GM19099 (cell line): ENCODE measurements around the gene ITGB1.

Source experiments
- POLR2A ChIP-seq: IDR thresholded peaks from 3 replicates; pipeline ENCODE4 v1.6.1; 2011; ENCODE audit warnings: low read depth; ENCODE audit not compliant: insufficient read length; ENCODE audit errors: extremely low read depth

Gene ITGB1

DNA sequence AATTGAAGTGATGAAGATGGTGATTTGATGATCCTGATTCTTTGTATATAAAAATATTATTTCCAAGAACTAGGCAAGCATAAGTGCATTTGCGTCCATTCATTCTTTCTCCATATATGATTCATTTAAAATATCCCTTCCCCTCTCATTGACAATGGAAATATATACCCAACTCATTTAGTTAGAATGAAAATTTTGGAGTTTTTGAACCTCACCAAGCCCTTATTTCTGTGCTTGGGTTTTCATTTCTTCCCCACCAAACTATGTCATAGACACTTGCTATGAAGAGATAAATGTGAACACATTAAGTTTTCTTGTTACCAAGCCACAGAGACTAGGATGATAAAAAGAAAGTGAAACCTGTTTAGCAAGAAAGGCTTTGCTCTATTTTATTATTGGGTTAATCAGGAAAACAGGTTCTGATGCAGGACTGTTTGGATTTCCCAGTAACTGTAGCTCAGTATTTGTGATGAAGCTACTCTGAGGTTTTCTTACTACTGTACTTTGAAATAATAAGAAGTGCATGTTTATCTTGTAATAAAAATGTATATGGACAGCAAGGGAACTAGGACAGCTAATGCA, 68.3 kb downstream of the ITGB1 start:
- TF ChIP-seq POLR2A: no peak

DNA sequence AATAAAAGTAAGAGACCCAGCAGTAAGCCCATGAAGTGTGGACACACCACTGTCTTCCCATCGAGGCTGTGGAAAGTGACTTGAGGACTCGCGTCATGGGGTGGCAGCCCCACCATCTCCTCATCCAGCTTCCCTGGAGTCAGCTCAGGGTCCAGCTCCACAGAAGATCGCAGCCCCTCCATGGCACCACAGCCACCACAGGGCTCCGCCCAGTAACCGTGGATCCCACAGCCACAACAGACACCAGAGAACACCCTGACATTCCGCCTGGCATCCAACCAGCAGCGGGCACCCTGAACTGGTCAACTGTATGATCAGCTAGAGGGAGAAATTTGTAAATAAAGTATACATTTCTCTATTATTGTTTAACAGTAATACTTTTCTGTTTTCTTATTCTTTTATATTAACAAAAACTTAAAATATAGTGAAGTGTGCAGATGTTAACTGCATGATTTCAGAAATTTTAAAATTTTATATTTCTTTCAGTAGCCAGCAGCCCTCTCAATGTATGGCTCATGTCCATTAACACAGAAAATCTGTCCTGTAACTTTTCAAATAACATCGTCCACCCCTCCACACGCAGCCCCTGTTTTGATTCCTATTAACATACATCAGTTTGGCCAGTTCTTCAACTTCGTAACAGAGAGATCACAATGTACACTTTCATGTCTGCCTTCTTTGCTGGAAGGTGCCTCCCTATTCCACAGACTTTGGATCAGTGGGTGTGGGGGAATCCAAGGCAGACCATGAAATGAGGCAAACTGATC, 69.7 kb downstream of the ITGB1 start:
- no peak for TF ChIP-seq POLR2A

DNA sequence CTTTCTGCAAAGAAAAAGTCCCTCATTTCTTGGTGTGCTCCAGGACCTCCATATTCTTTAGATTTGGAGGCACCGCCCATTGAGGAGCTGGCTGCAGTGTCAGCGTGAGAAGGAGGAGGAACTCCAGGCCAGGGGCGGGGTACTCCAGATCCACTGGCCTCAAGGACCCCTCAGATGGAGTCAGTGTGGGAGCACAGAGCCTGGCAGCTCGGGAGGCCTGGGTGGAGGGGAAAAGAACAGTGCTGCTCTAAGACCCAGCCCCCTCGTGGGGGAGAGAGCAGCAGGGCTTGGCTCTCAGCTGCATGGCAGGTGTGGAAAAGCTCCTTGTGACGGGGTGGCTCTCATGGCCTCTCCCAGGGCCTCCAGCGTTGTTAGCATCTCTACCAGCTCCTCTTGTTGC, 70.5 kb downstream of the ITGB1 start:
- no peak for TF ChIP-seq POLR2A

DNA sequence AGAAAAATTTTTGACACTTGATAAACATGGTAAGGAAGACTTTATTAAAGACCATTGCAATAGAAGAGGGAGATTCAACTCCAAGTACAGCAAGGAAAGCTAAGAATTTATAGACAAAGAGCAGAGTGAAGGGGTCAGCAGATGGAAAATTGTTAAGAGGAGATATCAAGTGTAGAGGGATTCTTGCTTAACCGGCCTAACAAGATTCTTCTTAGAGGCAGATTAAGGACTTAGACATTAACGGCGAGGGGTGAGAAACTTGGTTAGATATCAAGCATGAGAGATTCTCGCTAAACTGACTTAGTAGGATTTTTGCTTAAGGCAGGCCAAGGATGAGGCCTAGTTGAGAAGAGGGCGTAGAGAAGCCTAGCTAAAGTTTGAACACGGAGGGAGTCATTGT, 76.0 kb downstream of the ITGB1 start:
- no peak for TF ChIP-seq POLR2A

DNA sequence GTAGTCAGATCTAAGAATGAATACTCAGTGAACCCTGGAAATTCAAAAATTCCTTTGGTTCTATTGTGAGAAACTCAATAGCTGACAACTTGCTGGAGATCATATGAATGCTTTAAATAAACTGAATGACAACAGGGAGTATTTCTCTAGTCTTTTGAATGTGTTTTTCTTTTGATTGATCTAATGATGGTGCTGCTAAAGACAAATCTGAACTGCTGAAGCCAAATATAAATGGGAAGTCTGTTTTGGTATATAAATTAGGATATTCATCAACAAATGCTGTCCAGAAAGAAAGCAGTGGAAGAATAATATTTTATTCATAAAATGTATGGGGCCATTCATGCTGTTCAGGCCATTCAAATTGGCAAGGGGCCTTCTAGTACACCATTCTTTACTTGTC, 79.4 kb downstream of the ITGB1 start:
- TF ChIP-seq POLR2A: no peak

DNA sequence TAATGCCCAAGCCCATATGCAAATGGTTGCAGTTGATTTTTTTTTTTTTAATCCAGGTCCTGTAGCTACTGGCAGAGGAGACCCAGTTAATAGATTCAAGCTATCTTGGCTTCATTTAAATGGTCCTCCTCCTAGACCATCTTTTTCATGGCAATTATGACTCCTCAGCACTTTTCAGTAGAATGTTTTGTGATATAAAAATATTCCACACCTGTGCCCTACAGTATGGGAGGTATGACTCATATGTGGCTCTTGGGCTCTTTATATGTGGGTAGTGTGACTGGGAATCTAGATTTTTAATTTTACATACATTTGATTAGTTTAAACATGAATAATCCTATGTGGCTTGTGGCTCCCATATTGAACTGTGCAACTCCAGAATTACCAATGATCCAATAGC, 80.1 kb downstream of the ITGB1 start:
- TF ChIP-seq POLR2A: no peak

DNA sequence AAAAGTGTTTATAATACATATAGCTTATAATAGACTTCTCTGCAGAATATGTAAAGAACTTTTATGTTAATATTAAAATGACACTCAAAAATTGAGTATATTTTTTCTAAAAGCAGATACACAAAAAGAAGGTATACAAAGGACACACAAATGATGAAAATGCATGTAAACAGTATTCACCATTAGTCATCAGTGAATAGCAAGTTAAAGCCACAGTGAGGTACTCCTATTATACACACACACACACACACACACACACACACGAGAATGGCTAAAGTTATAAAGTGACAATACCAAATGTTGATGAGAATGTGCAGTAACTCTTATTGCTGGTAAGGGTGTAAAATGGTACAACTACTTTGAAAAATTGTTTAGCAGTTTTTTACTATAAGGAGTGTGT, 92.9 kb downstream of the ITGB1 start:
- no peak for TF ChIP-seq POLR2A

DNA sequence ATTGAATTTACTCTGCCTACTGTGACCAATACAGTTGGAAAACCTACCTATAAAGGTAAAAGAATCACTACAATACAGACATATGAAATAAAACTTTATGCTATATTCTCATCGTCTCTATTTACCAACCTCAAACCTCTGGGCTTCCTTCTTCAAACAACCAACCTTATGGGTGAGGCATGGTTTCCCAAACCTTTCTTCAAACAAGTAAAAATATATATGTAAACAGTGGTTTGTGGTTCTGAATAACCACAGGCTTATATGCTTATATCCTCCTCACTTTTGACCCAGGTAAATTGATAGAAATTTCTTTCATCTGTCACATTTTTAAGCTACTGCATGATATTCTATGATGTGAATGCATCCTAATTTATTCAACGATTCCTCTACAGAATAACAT, 103.6 kb downstream of the ITGB1 start:
- no peak for TF ChIP-seq POLR2A

DNA sequence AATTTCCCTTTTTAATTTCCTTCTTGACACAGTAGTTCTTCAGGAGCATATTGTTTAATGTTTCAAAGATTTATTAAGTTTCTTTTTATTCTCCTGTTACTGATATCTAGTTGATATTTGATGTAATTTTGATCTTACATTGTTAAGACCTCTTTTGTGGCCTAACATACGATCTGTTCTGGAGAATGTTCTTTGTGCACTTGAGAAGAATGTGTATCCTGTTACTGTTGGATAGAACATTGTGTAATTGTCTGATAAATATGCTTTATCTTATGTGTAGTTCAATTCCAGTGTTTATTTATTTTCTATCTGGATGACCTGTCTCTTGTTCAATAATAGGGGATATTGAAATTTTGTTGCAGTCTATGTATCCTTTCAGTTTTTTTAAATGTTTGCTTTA, 106.7 kb downstream of the ITGB1 start:
- no peak for TF ChIP-seq POLR2A
